MCF 10A (cell line): ENCODE results near the gene HOXC11. TPM values are rescaled to one million over a fixed set of nuclear protein-coding genes. Genes with fewer than 3 reads are reported as not detected.

Source experiments
- BruUV-seq: library from RNA; stranded (reverse); fragments of 400-500 nt; replicated peaks from 2 replicates; lab custom pipeline; 2021; lab: Mats Ljungman, UMichigan
- CTCF ChIA-PET: fragments of 300-600 bp; sonication (Branson Sonifier 250); formaldehyde crosslinking; extraction: SDS; loops from one replicate; lab custom pipeline; 2021; ENCODE audit warnings: antibody characterized with exemption, inconsistent platforms; lab: Yijun Ruan, JAX
- POLR2A ChIA-PET: fragments of 300-600, 350-650 bp; sonication (Branson Sonifier 250); formaldehyde crosslinking; extraction: SDS; loops from one replicate; lab custom pipeline; 2020; ENCODE audit warnings: antibody characterized with exemption, inconsistent platforms; lab: Yijun Ruan, JAX
- DNase-seq: peaks from one replicate; pipeline ENCODE4 v3.0.0-alpha.2; 2018; ENCODE audit not compliant: unreplicated experiment
- H3K27ac Mint-ChIP-seq: one replicate; pipeline ENCODE4 v1.8.0; 2022; ENCODE audit warnings: mild to moderate bottlenecking, low read depth, mixed read lengths; ENCODE audit not compliant: unreplicated experiment
- H3K27me3 Mint-ChIP-seq: one replicate; pipeline ENCODE4 v1.8.0; 2022; ENCODE audit warnings: mixed read lengths; ENCODE audit not compliant: insufficient read depth, unreplicated experiment
- H3K36me3 Mint-ChIP-seq: one replicate; pipeline ENCODE4 v1.8.0; 2022; ENCODE audit warnings: mild to moderate bottlenecking, moderate library complexity, mixed read lengths; ENCODE audit not compliant: insufficient read depth, unreplicated experiment
- H3K4me1 Mint-ChIP-seq: one replicate; pipeline ENCODE4 v1.8.0; 2022; ENCODE audit warnings: mixed read lengths; ENCODE audit not compliant: insufficient read depth, unreplicated experiment
- H3K4me3 Mint-ChIP-seq: one replicate; pipeline ENCODE4 v1.8.0; 2022; ENCODE audit warnings: mild to moderate bottlenecking, moderate library complexity, mixed read lengths; ENCODE audit not compliant: unreplicated experiment
- H3K9me3 Mint-ChIP-seq: one replicate; pipeline ENCODE4 v1.8.0; 2022; ENCODE audit warnings: mixed read lengths; ENCODE audit not compliant: unreplicated experiment
- CTCF ChIP-seq: fragments of 200-600 bp; IDR thresholded peaks from one replicate; pipeline ENCODE4 v1.8.0; 2022; ENCODE audit warnings: antibody characterized with exemption, mild to moderate bottlenecking; ENCODE audit not compliant: unreplicated experiment
- intact Hi-C: fragments of 100-400 bp; cut with micrococcal nuclease; formaldehyde crosslinking; loops from 2 replicates; pipeline ENCODE4 v1.14.1; 2022
- total RNA-seq: library from RNA; stranded (reverse); gene quantifications from 2 replicates; pipeline ENCODE4 v1.2.3, GENCODE V29; 2022

The HOXC11 gene
- total RNA-seq, 1 experiment from 2014 or later, result 1.2 TPM

- H3K27me3 Mint-ChIP-seq, result no peaks in the 10 kb centered on the region
- peak overlapping the region; percentile 98 for H3K4me3 Mint-ChIP-seq
- peaks cover 14% of the 10 kb centered on the region for H3K4me1 Mint-ChIP-seq
- ChIA-PET CTCF (interaction anchor here (0.6 to 2.2 kb wide), 11 partner anchors 11 to 272 kb away, joined by 3 to 22 read pairs (median 4); partner anchors contain the start of gene HOXC9), POLR2A (interaction anchor here (0.5 to 3.9 kb wide), 20 partner anchors 9 to 979 kb away, joined by 3 to 37 read pairs (median 5); partner anchors contain the start of genes CALCOCO1, CBX5, COPZ1 and HNRNPA1)
- intact Hi-C loops, result no loop called here
- no peak for TF ChIP-seq CTCF
- H3K27ac Mint-ChIP-seq, result peak overlapping the region; percentile 98
- no peaks in the 10 kb centered on the region for H3K36me3 Mint-ChIP-seq
- no peaks in the 10 kb centered on the region for H3K9me3 Mint-ChIP-seq
- no peak for DNase-seq
- no TSS peak for BruUV-seq
These were observed 43.1 kb downstream of the HOXC11 start for GRCh38 chr12:54016051-54016450.

GRCh38 chr12:54016478-54016964 is 43.6 kb downstream of the HOXC11 start:
- H3K36me3 Mint-ChIP-seq, result no peaks in the 10 kb centered on the region
- H3K4me1 Mint-ChIP-seq, result peaks cover 18% of the 10 kb centered on the region
- intact Hi-C loops, result no loop called here
- peak; percentile 77 for DNase-seq
- peak overlapping the region; percentile 98 for H3K4me3 Mint-ChIP-seq
- BruUV-seq, result no TSS peak
- no peaks in the 10 kb centered on the region for H3K27me3 Mint-ChIP-seq
- POLR2A ChIA-PET, result interaction anchor here (0.5 to 3.9 kb wide), 22 partner anchors 7 to 979 kb away, joined by 3 to 37 read pairs (median 5); partner anchors contain the start of genes ATF7, CALCOCO1, CBX5 and COPZ1
- H3K9me3 Mint-ChIP-seq, result no peaks in the 10 kb centered on the region
- CTCF ChIA-PET, result interaction anchor here (0.6 to 2.2 kb wide), 19 partner anchors 8 to 478 kb away, joined by 3 to 22 read pairs (median 4); partner anchors contain the start of genes HOXC5, HOXC8, HOXC9 and SMUG1
- peak overlapping the region; percentile 98 for H3K27ac Mint-ChIP-seq
- no peak for TF ChIP-seq CTCF

GRCh38 chr12:54017027-54017788 is 44.3 kb downstream of the HOXC11 start:
- Mint-ChIP-seq H3K9me3 (no peaks in the 10 kb centered on the region), H3K4me3 (peak overlapping the region; percentile 98), H3K27me3 (no peaks in the 10 kb centered on the region), H3K27ac (peak overlapping the region; percentile 98), H3K4me1 (peaks cover 23% of the 10 kb centered on the region), H3K36me3 (no peaks in the 10 kb centered on the region)
- DNase-seq, result peak; percentile 76
- intact Hi-C loops, result no loop called here
- TF ChIP-seq CTCF, result peak; percentile 11
- no TSS peak for BruUV-seq
- ChIA-PET POLR2A (interaction anchor here (0.6 to 3.9 kb wide), 26 partner anchors 8 to 393 kb away, joined by 3 to 37 read pairs (median 5); partner anchors contain the start of genes ATF7, CALCOCO1, CBX5 and COPZ1), CTCF (interaction anchor here (0.6 to 2.2 kb wide), 20 partner anchors 8 to 478 kb away, joined by 3 to 22 read pairs (median 4); partner anchors contain the start of genes HOXC5, HOXC8, HOXC9 and SMUG1)
